Gastrocnemius medialis (tissue), 4 donors: Measurements from ENCODE around the gene FAT4. TPM values are rescaled to one million over a fixed set of nuclear protein-coding genes. Genes with fewer than 3 reads are reported as not detected.

Experiments used
- ATAC-seq, 2 donors: fragments of 150-250 bp; one replicate each; pipeline ENCODE4 v1.9.1; 2016
- DNase-seq, 2 donors: peaks; one replicate each; pipeline ENCODE4 v3.0.0-alpha.2; 2019
- H3K27ac ChIP-seq, 4 donors: fragments of 200-600 bp; sonication (generic); 1 replicate in 1 of 4; 2 replicates in 3 of 4; pipeline ENCODE4 v1.5.1; 2016 to 2018; ENCODE audit warnings: mild to moderate bottlenecking in 2 of 4, moderate library complexity in 1 of 4
- H3K27me3 ChIP-seq, 3 donors: fragments of 200-600 bp; sonication (generic) in 2 of 3; 1 replicate in 1 of 3; 2 replicates in 2 of 3; pipeline versions ENCODE4 v1.5.1 to v1.6.0; 2016 to 2019; ENCODE audit warnings: mild to moderate bottlenecking in 1 of 3, moderate library complexity in 1 of 3
- H3K36me3 ChIP-seq, 2 donors: fragments of 200-600 bp; sonication (generic) in 1 of 2; one replicate each; pipeline ENCODE4 v1.5.1; 2017 to 2018
- H3K4me1 ChIP-seq, 2 donors: fragments of 200-600 bp; sonication (generic) in 1 of 2; one replicate each; pipeline ENCODE4 v1.5.1; 2016 to 2017; ENCODE audit warnings: mild to moderate bottlenecking in 2 of 2
- H3K4me3 ChIP-seq, 4 donors: fragments of 200-600 bp; sonication (generic) in 3 of 4; 1 replicate in 1 of 4; 2 replicates in 3 of 4; pipeline ENCODE4 v1.5.1; 2016 to 2019; ENCODE audit warnings: mild to moderate bottlenecking in 2 of 4
- H3K9me3 ChIP-seq, 3 donors: fragments of 200-600 bp; sonication (generic) in 2 of 3; 1 replicate in 1 of 3; 2 replicates in 2 of 3; pipeline ENCODE4 v1.5.1; 2016 to 2019
- POLR2A ChIP-seq, 2 donors: fragments of 450-650 bp; IDR thresholded peaks; one replicate each; pipeline ENCODE4 v1.6.1; 2017; ENCODE audit warnings: antibody characterized with exemption in 2 of 2, mild to moderate bottlenecking in 2 of 2, moderate library complexity in 2 of 2
- in situ Hi-C, 4 donors: fragments of 200-750 bp; cut with MboI; loops; one replicate each; pipeline versions ENCODE4 v1.15.0 to v1.8.0; 2017; ENCODE audit warnings: low sequenced_read_pairs in 4 of 4
- intact Hi-C: fragments of 100-400 bp; cut with DNase I; formaldehyde crosslinking; loops from one replicate; pipeline ENCODE4 v1.15.1; 2023; ENCODE audit warnings: low total_unique reads
- total RNA-seq, 4 donors: library from RNA; depleted of rRNA; stranded (reverse); fragments of >200 nt; gene quantifications; one replicate each; pipeline versions ENCODE4 v1.1.0 to v1.2.3, GENCODE V29; 2016
- TF ChIP-seq, protein P1 (sequence below), 5 experiments: fragments of 450-650 bp in 3 of 5; fragments of 200-600 bp in 2 of 5; sonication (generic) in 2 of 5; IDR thresholded peaks in 4 of 5; conservative IDR thresholded peaks in 1 of 5; 1 replicate in 4 of 5; 2 replicates in 1 of 5; pipeline ENCODE4 v1.5.1; 2016 to 2019; ENCODE audit warnings: antibody characterized with exemption in 5 of 5, mild to moderate bottlenecking in 3 of 5, moderate library complexity in 3 of 5

Gene FAT4
- total RNA-seq, 4 donors from 2014 or later = 3.4 to 5.3 (median 3.9) TPM

DNA sequence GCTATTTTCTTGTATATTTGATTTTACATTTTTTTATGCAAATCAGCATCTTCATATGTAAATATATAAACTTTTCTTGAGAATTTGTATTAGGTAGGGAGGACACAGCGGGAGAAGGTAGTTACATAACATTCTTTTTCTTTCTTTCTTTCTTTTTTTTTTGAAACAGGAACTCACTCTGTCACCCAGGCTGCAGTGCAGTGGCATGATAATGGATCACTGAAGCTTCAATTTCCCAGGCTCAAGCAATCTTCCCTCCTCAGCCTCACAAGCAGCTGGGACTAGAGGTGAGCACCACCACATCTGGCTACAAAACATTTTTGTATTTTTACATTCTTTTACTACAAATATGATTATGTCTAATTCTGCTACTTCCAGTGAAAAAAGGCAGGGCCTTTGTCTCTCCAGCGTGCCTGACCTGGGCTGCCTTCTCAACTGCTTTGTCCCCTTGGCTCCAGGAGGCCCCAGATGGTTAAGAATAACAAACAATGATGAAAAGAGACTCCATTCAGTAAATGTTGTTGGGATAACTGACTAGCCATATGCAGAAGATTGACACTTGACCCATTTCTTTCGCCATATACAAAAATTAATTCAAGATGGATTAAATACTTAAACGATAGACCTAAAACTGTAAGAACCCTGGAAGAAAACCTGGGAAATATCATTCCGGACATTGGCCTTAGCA, 46.5 kb upstream of the FAT4 start:
- Histone ChIP-seq H3K4me3 (no peak overlapping the region), H3K27me3 (no peaks in the 10 kb centered on the region), H3K36me3 (no peaks in the 10 kb centered on the region), H3K9me3 (no peaks in the 10 kb centered on the region), H3K27ac (no peak overlapping the region), H3K4me1 (no peaks in the 10 kb centered on the region)
- no peak for ATAC-seq
- DNase-seq = no peak
- TF ChIP-seq, protein P1, sequence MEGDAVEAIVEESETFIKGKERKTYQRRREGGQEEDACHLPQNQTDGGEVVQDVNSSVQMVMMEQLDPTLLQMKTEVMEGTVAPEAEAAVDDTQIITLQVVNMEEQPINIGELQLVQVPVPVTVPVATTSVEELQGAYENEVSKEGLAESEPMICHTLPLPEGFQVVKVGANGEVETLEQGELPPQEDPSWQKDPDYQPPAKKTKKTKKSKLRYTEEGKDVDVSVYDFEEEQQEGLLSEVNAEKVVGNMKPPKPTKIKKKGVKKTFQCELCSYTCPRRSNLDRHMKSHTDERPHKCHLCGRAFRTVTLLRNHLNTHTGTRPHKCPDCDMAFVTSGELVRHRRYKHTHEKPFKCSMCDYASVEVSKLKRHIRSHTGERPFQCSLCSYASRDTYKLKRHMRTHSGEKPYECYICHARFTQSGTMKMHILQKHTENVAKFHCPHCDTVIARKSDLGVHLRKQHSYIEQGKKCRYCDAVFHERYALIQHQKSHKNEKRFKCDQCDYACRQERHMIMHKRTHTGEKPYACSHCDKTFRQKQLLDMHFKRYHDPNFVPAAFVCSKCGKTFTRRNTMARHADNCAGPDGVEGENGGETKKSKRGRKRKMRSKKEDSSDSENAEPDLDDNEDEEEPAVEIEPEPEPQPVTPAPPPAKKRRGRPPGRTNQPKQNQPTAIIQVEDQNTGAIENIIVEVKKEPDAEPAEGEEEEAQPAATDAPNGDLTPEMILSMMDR (IDR thresholded peaks at IDR 0.05 in 4 of 5, conservative IDR thresholded peaks at IDR 0.05 in 1 of 5) = no peak
- in situ Hi-C loops (no loop called here), intact Hi-C loops (no loop called here)

DNA sequence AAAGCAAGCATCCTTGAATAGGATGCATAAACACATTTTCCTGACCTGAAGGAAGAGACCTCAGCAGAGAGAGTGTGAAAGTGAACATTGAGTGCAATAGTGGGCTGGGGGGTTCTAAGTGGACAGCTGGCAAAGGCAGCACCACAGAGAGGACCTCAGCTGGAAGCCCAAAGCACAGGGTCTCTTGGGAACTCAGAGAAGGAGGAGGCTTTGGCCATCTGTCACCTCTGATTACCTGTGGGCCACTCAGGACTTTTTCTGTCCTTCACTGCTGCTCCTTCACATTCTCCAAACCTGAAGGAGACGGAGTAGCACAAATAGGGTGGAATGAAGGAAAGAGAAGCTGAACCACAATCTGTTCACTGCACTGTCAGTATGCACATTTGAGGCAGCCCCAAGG, 37.9 kb upstream of the FAT4 start:
- Histone ChIP-seq H3K27me3 (no peaks in the 10 kb centered on the region), H3K4me1 (no peaks in the 10 kb centered on the region), H3K36me3 (no peaks in the 10 kb centered on the region), H3K4me3 (no peak overlapping the region), H3K27ac (no peak overlapping the region), H3K9me3 (no peaks in the 10 kb centered on the region)
- DNase-seq (no peak), ATAC-seq (no peak)
- intact Hi-C loops = no loop called here
- in situ Hi-C loops = no loop called here
- TF ChIP-seq, protein P1 (IDR thresholded peaks at IDR 0.05 in 4 of 5, conservative IDR thresholded peaks at IDR 0.05 in 1 of 5) = no peak

DNA sequence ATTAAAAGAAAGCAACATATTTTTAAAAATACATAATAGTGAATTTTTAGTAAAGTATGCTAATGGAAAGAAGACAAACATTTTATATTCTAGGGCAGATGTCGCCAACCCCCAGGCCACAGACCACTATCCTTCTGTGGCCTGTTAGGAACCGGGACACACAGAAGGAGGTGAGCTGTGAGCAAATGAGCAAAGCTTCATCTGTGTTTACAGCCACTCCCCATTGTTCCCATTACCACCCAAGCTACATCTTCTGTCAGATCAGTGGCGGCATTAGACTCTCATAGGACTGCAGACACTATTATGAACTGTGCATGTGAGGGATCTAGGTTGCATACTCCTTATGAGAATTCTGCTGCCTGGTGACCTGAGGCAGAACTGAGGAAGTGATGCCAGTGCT, 37.0 kb upstream of the FAT4 start:
- in situ Hi-C loops = no loop called here
- no peak overlapping the region for H3K4me3 ChIP-seq
- H3K9me3 ChIP-seq = no peaks in the 10 kb centered on the region
- no peaks in the 10 kb centered on the region for H3K27me3 ChIP-seq
- DNase-seq (no peak), ATAC-seq (no peak)
- TF ChIP-seq POLR2A (IDR thresholded peaks at IDR 0.05) = no peak
- H3K4me1 ChIP-seq = no peaks in the 10 kb centered on the region
- no peak overlapping the region for H3K27ac ChIP-seq
- no peaks in the 10 kb centered on the region for H3K36me3 ChIP-seq
- intact Hi-C loops = no loop called here

DNA sequence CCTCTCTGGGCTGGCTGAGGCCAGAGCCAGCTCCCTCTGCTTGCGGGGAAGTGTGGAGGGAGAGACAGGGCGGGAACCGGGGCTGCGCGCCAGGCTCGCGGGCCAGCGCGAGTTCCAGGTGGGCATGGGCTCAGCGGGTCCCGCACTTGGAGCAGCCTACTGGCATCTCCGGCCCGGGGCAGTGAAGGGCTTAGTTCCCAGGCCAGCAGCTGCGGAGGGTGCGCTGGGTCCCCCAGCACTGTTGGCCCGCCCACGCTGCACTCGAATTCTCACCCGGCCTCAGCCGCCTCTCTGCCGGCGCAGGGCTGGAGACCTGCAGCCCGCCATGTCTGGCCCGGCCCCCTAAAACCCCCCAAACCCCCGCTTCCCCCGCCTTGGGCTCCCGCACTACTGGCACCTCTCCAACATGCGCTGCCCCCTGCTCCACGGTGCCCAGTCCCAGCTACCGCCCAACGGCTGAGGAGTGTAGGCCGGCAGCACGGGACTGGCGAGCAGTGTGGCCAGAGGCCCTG, 33.8 kb upstream of the FAT4 start:
- H3K27ac ChIP-seq = no peak overlapping the region
- intact Hi-C loops = no loop called here
- no peaks in the 10 kb centered on the region for H3K27me3 ChIP-seq
- no peaks in the 10 kb centered on the region for H3K9me3 ChIP-seq
- DNase-seq (no peak), ATAC-seq (no peak)
- TF ChIP-seq POLR2A (IDR thresholded peaks at IDR 0.05) = no peak
- TF ChIP-seq, protein P1 (IDR thresholded peaks at IDR 0.05 in 4 of 5, conservative IDR thresholded peaks at IDR 0.05 in 1 of 5) = no peak
- no peaks in the 10 kb centered on the region for H3K36me3 ChIP-seq
- no peaks in the 10 kb centered on the region for H3K4me1 ChIP-seq
- in situ Hi-C loops = no loop called here
- no peak overlapping the region for H3K4me3 ChIP-seq

DNA sequence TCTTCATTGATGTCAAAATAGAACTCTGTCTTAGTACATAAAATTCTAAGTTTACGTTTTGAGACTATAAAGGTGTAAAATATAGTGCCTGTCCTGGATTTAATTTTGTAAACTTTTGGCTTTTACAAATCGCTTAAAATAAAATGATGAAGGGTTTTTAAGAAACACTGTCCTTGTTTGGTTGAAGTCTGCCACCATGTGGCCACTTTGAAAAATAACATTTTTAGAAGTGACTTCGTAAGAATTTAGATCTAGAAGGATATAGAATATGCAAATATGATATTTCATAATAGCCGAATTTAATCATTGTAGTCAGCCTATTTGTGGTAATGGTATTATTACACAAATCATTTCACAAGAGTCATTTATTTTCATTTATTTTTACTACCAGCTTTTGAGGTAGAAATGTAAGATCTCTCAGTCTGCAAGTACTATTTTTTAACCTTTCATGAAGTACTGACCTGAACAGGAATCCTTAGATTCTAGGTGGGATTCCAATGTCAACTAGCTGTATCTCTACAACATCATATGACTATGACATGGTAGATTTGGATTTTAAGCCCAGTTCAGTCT, 31.0 kb upstream of the FAT4 start:
- no peaks in the 10 kb centered on the region for H3K27me3 ChIP-seq
- in situ Hi-C loops = no loop called here
- H3K4me3 ChIP-seq = no peak overlapping the region

More for the DNA sequence above, 31.0 kb upstream of the FAT4 start:
- Histone ChIP-seq H3K27ac (no peak overlapping the region), H3K4me1 (no peaks in the 10 kb centered on the region), H3K9me3 (no peaks in the 10 kb centered on the region), H3K36me3 (no peaks in the 10 kb centered on the region)
- intact Hi-C loops = loop anchor here (2.0 kb wide), 1 partner anchor 949 kb away; no protein-coding TSS in a partner anchor
- ATAC-seq (no peak), DNase-seq (no peak)
- TF ChIP-seq, protein P1 (IDR thresholded peaks at IDR 0.05 in 4 of 5, conservative IDR thresholded peaks at IDR 0.05 in 1 of 5) = peak; percentile 21 to 61 (median 40)
- TF ChIP-seq POLR2A (IDR thresholded peaks at IDR 0.05) = no peak
